Muscle layer of duodenum (tissue), 2 donors: ENCODE data around the gene CACNA1F.

Source experiments
- H3K27ac ChIP-seq: one replicate; pipeline ENCODE4 v1.7.0; 2013; ENCODE audit warnings: mild to moderate bottlenecking, low read length
- H3K27me3 ChIP-seq: one replicate; pipeline ENCODE4 v1.7.0; 2013; ENCODE audit warnings: low read depth, mild to moderate bottlenecking, control low read depth, low read length
- H3K36me3 ChIP-seq, 2 donors: one replicate each; pipeline ENCODE4 v1.7.0; 2013; ENCODE audit warnings: low read length in 2 of 2, control low read depth in 1 of 2, mild to moderate bottlenecking in 1 of 2; ENCODE audit not compliant: insufficient read depth in 2 of 2, control insufficient read depth in 1 of 2
- H3K4me1 ChIP-seq, 2 donors: one replicate each; pipeline ENCODE4 v1.7.0; 2013; ENCODE audit warnings: low read length in 2 of 2, mild to moderate bottlenecking in 2 of 2, control low read depth in 1 of 2, moderate library complexity in 1 of 2; ENCODE audit not compliant: insufficient read depth in 2 of 2, control insufficient read depth in 1 of 2
- H3K4me3 ChIP-seq, 2 donors: one replicate each; pipeline ENCODE4 v1.7.0; 2013; ENCODE audit warnings: low read length in 2 of 2, low read depth in 1 of 2, mild to moderate bottlenecking in 1 of 2
- H3K9me3 ChIP-seq, 2 donors: one replicate each; pipeline ENCODE4 v1.7.0; 2013; ENCODE audit warnings: low read length in 2 of 2, control low read depth in 1 of 2, mild to moderate bottlenecking in 1 of 2; ENCODE audit not compliant: control insufficient read depth in 1 of 2
- donor health status: healthy.

CACNA1F gene

GRCh38 chrX:49256268-49256995 is 23.3 kb upstream of the CACNA1F start:
- Histone ChIP-seq H3K27ac (no peak overlapping the region), H3K4me3 (no peak overlapping the region), H3K9me3 (no peaks in the 10 kb centered on the region), H3K27me3 (no peaks in the 10 kb centered on the region), H3K36me3 (no peaks in the 10 kb centered on the region), H3K4me1 (no peaks in the 10 kb centered on the region)

- Histone ChIP-seq H3K9me3 (no peaks in the 10 kb centered on the region), H3K36me3 (peaks cover 0 to 8% of the 10 kb centered on the region in 2 donors), H3K27me3 (no peaks in the 10 kb centered on the region), H3K4me3 (no peak overlapping the region), H3K4me1 (no peaks in the 10 kb centered on the region), H3K27ac (no peak overlapping the region)
Measured at GRCh38 chrX:49254639-49255038, 21.5 kb upstream of the CACNA1F start.

DNA sequence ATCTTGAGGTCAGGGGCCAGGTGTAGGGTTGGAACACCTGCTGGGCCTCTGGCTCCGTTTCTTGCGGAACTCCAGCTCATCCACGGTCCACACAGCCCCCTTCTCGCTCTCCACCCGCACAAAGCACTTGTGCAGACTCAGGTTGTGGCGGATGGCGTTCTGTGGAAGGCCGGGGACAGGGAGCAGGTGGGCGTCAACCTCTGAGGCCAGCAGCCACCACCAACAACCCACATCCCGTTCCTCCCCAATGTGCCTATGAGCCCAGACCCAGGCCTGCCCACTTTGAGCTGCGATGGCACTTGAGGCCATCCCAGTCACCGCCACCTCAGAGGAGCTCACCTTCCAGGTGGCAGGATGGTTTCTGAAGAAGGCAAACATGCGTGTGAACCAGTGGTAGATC is 18.2 kb upstream of the CACNA1F start:
- H3K36me3 ChIP-seq: peaks cover 0 to 23% of the 10 kb centered on the region in 2 donors
- H3K4me3 ChIP-seq: no peak overlapping the region
- H3K9me3 ChIP-seq: no peaks in the 10 kb centered on the region
- H3K27me3 ChIP-seq: no peaks in the 10 kb centered on the region
- no peaks in the 10 kb centered on the region for H3K4me1 ChIP-seq
- H3K27ac ChIP-seq: no peak overlapping the region

- H3K27ac ChIP-seq: no peak overlapping the region
- H3K4me1 ChIP-seq: no peaks in the 10 kb centered on the region
- no peaks in the 10 kb centered on the region for H3K27me3 ChIP-seq
- no peaks in the 10 kb centered on the region for H3K9me3 ChIP-seq
- H3K4me3 ChIP-seq: no peak overlapping the region
- H3K36me3 ChIP-seq: peaks cover 0 to 28% of the 10 kb centered on the region in 2 donors
Measured at GRCh38 chrX:49250578-49250977, 17.4 kb upstream of the CACNA1F start.

GRCh38 chrX:49250066-49250465 is 16.9 kb upstream of the CACNA1F start:
- H3K9me3 ChIP-seq: no peaks in the 10 kb centered on the region
- no peak overlapping the region for H3K4me3 ChIP-seq
- no peaks in the 10 kb centered on the region for H3K4me1 ChIP-seq
- no peak overlapping the region for H3K27ac ChIP-seq
- H3K36me3 ChIP-seq: peaks cover 0 to 28% of the 10 kb centered on the region in 2 donors
- no peaks in the 10 kb centered on the region for H3K27me3 ChIP-seq

- Histone ChIP-seq H3K4me1 (no peaks in the 10 kb centered on the region), H3K27ac (no peak overlapping the region), H3K4me3 (no peak overlapping the region), H3K27me3 (no peaks in the 10 kb centered on the region), H3K9me3 (no peaks in the 10 kb centered on the region), H3K36me3 (peaks cover 0 to 28% of the 10 kb centered on the region in 2 donors)
Measured at GRCh38 chrX:49249616-49250015, 16.5 kb upstream of the CACNA1F start.

DNA sequence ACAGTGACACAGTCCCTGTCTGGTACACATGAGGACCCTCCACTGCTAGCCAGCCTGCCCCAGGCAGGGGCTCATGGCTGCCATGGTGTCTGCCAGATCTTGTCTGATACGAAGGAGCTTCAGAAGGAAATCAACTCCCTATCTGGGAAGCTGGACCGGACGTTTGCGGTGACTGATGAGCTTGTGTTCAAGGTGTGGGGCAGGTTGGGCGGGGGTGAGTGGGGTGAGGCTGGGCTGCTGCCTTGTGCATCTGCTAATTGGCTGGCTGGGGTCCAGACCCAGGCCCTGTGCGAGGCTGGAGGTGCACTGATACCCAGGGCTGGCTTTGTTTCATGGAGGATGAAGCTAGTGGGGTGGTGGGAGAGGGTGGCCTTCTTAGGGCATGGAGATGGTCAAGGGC is 15.9 kb upstream of the CACNA1F start:
- no peaks in the 10 kb centered on the region for H3K4me1 ChIP-seq
- H3K27ac ChIP-seq: no peak overlapping the region
- no peaks in the 10 kb centered on the region for H3K27me3 ChIP-seq
- H3K36me3 ChIP-seq: peaks cover 0 to 28% of the 10 kb centered on the region in 2 donors
- H3K9me3 ChIP-seq: no peaks in the 10 kb centered on the region
- H3K4me3 ChIP-seq: no peak overlapping the region

- Histone ChIP-seq H3K4me1 (no peaks in the 10 kb centered on the region), H3K27me3 (no peaks in the 10 kb centered on the region), H3K27ac (no peak overlapping the region), H3K36me3 (peaks cover 4 to 31% of the 10 kb centered on the region in 2 donors), H3K4me3 (no peak overlapping the region), H3K9me3 (no peaks in the 10 kb centered on the region)
Measured at GRCh38 chrX:49247916-49248811, 15.0 kb upstream of the CACNA1F start.

DNA sequence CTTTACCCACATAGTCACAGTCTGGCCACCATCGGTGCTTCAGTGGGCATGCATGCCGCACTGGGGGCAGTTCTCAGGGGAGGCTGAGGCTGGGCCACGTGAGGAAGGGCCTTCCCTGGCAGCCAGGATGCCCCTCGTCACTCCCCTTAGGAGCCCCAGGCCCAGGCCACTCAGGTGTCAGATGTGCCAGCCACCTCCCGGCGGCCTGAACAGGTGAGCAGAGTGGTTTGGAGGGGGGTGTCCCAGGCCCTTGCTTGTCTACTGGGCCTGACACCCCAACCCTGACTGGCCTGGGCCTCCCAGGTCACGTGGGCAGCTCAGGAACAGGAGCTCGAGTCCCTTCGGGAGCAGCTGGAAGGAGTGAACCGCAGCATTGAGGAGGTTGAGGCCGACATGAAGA is 14.2 kb upstream of the CACNA1F start:
- Histone ChIP-seq H3K27me3 (no peaks in the 10 kb centered on the region), H3K4me3 (no peak overlapping the region), H3K36me3 (peaks cover 7 to 38% of the 10 kb centered on the region in 2 donors), H3K9me3 (no peaks in the 10 kb centered on the region), H3K4me1 (no peaks in the 10 kb centered on the region), H3K27ac (no peak overlapping the region)

DNA sequence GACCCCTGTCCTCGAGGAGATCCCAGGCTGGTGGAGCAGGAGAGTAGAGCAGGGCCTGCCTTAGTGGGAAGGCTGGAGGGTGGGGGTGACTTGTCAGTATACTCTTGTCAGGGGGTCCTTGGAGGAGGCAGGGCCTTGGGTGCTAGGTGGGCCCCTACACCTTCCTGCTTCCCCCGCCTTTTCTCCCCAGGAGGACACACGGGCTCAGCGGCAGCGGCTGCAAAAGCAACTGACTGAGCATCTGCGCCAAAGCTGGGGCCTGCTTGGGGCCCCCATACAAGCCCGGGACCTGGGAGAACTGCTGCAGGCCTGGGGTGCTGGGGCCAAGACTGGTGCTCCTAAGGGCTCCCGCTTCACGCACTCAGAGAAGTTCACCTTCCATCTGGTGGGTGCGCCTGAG is 13.4 kb upstream of the CACNA1F start:
- H3K27ac ChIP-seq: no peak overlapping the region
- no peaks in the 10 kb centered on the region for H3K9me3 ChIP-seq
- H3K4me3 ChIP-seq: no peak overlapping the region
- H3K27me3 ChIP-seq: no peaks in the 10 kb centered on the region
- H3K36me3 ChIP-seq: peaks cover 8 to 38% of the 10 kb centered on the region in 2 donors
- no peaks in the 10 kb centered on the region for H3K4me1 ChIP-seq

GRCh38 chrX:49244207-49244606 is 11.1 kb upstream of the CACNA1F start:
- Histone ChIP-seq H3K4me3 (no peak overlapping the region), H3K27ac (no peak overlapping the region), H3K27me3 (no peaks in the 10 kb centered on the region), H3K4me1 (no peaks in the 10 kb centered on the region), H3K36me3 (peaks cover 8 to 28% of the 10 kb centered on the region in 2 donors), H3K9me3 (no peaks in the 10 kb centered on the region)
